Measurements from ENCODE around the gene FIGN. TPM values are rescaled to one million over a fixed set of nuclear protein-coding genes. Genes with fewer than 3 reads are reported as not detected.

The FIGN gene, protein sequence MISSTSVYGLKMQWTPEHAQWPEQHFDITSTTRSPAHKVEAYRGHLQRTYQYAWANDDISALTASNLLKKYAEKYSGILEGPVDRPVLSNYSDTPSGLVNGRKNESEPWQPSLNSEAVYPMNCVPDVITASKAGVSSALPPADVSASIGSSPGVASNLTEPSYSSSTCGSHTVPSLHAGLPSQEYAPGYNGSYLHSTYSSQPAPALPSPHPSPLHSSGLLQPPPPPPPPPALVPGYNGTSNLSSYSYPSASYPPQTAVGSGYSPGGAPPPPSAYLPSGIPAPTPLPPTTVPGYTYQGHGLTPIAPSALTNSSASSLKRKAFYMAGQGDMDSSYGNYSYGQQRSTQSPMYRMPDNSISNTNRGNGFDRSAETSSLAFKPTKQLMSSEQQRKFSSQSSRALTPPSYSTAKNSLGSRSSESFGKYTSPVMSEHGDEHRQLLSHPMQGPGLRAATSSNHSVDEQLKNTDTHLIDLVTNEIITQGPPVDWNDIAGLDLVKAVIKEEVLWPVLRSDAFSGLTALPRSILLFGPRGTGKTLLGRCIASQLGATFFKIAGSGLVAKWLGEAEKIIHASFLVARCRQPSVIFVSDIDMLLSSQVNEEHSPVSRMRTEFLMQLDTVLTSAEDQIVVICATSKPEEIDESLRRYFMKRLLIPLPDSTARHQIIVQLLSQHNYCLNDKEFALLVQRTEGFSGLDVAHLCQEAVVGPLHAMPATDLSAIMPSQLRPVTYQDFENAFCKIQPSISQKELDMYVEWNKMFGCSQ
- total RNA-seq (2022; extraction: Qiagen RNA extraction) = 1.3 to 3.0 TPM (median 2.7 TPM) in 5 replicates

GRCh38 chr2:163735685-163736432 is at the start of gene FIGN:
Gene FIGN (minus strand): TSS chr2:163736008. CDS start chr2:163734927, 1,081 bp downstream.

Data from A549 treated with dexamethasone at 1 μM for 4 hours (cell line).